Neural crest cell (in vitro differentiated cells): ENCODE data around the gene POLR1G. TPM values are rescaled to one million over a fixed set of nuclear protein-coding genes. Genes with fewer than 3 reads are reported as not detected.

Source experiments
- DNase-seq: peaks from one replicate; pipeline ENCODE4 v3.0.0; 2021; ENCODE audit warnings: low read depth, mixed read lengths, low spot score
- H3K27ac Mint-ChIP-seq: one replicate; pipeline ENCODE4 v1.8.0; 2021; ENCODE audit warnings: mild to moderate bottlenecking, mixed read lengths; ENCODE audit not compliant: unreplicated experiment
- H3K27me3 Mint-ChIP-seq: 2 replicates; pipeline ENCODE4 v1.8.0; 2021; ENCODE audit warnings: low read depth, mild to moderate bottlenecking, mixed read lengths
- H3K36me3 Mint-ChIP-seq: 2 replicates; pipeline ENCODE4 v1.8.0; 2021; ENCODE audit warnings: low read depth, mild to moderate bottlenecking, mixed read lengths
- H3K4me1 Mint-ChIP-seq: 2 replicates; pipeline ENCODE4 v1.8.0; 2021; ENCODE audit warnings: mixed read lengths
- H3K4me3 Mint-ChIP-seq: one replicate; pipeline ENCODE4 v1.8.0; 2021; ENCODE audit warnings: mild to moderate bottlenecking, mixed read lengths
- H3K9me3 Mint-ChIP-seq: 2 replicates; pipeline ENCODE4 v1.8.0; 2021; ENCODE audit warnings: mixed read lengths
- long read RNA-seq: library from polyadenylated mRNA; unstranded; transcript quantifications from one replicate; pipeline ENCODE4 v2.0.0, GENCODE V29; 2020
- total RNA-seq: library from RNA; stranded (reverse); gene quantifications from 2 replicates; pipeline ENCODE4 v1.2.1, GENCODE V29; 2021
- TF ChIP-seq, protein P1 (sequence below): fragments of 200-600 bp; sonication (generic); conservative IDR thresholded peaks from 2 replicates; pipeline ENCODE4 v1.5.0; 2021; ENCODE audit warnings: antibody characterized with exemption, mild to moderate bottlenecking

The POLR1G gene, protein sequence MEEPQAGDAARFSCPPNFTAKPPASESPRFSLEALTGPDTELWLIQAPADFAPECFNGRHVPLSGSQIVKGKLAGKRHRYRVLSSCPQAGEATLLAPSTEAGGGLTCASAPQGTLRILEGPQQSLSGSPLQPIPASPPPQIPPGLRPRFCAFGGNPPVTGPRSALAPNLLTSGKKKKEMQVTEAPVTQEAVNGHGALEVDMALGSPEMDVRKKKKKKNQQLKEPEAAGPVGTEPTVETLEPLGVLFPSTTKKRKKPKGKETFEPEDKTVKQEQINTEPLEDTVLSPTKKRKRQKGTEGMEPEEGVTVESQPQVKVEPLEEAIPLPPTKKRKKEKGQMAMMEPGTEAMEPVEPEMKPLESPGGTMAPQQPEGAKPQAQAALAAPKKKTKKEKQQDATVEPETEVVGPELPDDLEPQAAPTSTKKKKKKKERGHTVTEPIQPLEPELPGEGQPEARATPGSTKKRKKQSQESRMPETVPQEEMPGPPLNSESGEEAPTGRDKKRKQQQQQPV
- total RNA-seq = 11.7 and 12.8 TPM in 2 replicates
- long read RNA-seq, partial matches to known transcripts = 0 of 3 reads
- long read RNA-seq, other reads (novel, unspliced or antisense) = 0 of 3 reads

DNA sequence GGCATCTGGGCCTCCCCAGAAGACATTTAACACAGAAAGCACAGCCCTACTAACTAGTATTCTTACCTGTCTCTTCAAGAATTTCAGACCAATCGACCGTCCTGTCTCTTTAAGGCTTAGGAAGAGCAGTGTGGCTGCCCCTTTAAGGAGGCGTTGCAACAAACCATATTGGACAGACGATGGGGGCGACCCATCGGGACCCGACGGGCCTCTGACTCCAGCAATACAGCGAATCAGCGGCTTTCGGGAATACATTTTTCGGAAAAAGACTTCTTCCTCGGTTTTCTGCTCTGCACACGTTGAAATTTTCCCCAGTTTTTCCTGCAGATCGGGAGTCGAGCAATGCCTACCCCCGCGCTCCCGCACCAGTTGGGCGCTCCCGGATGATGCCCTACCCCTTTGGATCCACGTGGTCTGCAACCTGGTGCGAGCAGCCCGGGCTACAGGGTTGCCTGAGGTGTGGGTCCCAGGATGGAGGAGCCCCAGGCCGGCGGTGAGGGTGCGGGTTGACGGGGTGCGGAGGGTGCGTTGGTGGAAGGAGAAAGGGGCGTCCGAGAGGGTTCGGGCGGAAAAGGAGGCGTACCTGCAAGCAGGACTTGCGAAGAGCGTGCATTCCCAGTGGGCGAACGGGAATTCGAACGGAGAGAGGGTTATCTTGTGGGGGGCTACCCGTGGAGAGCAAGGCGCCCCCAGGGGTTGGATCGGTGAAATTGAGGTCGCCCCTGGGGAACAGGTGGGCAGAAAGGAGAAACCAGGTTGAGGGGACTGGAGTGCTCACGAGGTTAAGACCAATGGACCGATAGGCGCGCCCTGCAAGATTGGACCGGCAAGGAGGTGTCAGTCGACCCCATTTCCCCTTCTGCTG, at the start of gene POLR1G:
Gene POLR1G, plus strand, starts transcription at position 419 of the 865 bp plus-strand sequence. Its CDS starts 53 bp downstream, at position 472.
- Mint-ChIP-seq H3K9me3 (no peaks in the 10 kb centered on the region), H3K4me3 (peak within 1 kb of the TSS; percentile 93), H3K36me3 (peaks cover 3% of the 10 kb centered on the region), H3K27me3 (peaks cover 46% of the 10 kb centered on the region), H3K4me1 (peaks cover 42% of the 10 kb centered on the region), H3K27ac (peak within 1 kb of the TSS; percentile 99)
- TF ChIP-seq, protein P1, sequence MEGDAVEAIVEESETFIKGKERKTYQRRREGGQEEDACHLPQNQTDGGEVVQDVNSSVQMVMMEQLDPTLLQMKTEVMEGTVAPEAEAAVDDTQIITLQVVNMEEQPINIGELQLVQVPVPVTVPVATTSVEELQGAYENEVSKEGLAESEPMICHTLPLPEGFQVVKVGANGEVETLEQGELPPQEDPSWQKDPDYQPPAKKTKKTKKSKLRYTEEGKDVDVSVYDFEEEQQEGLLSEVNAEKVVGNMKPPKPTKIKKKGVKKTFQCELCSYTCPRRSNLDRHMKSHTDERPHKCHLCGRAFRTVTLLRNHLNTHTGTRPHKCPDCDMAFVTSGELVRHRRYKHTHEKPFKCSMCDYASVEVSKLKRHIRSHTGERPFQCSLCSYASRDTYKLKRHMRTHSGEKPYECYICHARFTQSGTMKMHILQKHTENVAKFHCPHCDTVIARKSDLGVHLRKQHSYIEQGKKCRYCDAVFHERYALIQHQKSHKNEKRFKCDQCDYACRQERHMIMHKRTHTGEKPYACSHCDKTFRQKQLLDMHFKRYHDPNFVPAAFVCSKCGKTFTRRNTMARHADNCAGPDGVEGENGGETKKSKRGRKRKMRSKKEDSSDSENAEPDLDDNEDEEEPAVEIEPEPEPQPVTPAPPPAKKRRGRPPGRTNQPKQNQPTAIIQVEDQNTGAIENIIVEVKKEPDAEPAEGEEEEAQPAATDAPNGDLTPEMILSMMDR = no peak
- peak; percentile 71 for DNase-seq

DNA sequence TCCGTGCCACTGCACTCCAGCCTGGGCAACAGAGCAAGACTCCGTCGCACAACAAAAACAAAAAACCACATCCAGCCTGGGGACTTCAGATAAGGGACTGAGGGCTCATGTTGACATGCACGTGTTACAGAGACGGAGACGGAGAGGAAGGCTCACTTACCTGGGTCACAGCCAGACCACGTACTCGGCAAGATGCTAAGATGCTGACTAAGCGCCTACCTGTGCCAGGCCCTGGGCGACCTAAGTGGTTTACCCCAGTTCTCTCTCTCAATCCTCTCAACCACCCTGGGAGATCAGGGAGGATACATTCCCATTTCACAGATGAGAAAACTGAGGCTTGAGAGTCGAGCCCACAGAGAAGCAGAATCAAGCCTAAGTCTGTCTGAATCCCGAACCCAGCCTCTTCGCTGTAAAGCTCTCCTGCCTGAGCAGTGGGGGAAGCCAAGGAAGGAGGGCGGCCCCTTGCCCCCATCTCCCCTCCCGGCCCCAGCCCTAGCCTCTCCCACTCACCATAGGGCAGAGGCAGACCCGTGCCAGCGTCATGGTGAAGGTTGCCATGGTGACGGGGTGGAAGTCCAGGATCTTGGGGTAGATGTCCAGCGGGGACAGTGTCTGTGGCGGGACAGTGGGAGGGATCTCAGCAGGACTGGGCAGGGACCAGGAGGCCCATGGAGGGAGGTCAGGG, 49.5 kb upstream of the POLR1G start:
- no peak for DNase-seq
- H3K27me3 Mint-ChIP-seq = no peaks in the 10 kb centered on the region
- TF ChIP-seq, protein P1 = no peak
- H3K4me3 Mint-ChIP-seq = no peak overlapping the region
- no peak overlapping the region for H3K27ac Mint-ChIP-seq
- H3K9me3 Mint-ChIP-seq = no peaks in the 10 kb centered on the region
- H3K4me1 Mint-ChIP-seq = no peaks in the 10 kb centered on the region
- peaks cover 8% of the 10 kb centered on the region for H3K36me3 Mint-ChIP-seq

DNA sequence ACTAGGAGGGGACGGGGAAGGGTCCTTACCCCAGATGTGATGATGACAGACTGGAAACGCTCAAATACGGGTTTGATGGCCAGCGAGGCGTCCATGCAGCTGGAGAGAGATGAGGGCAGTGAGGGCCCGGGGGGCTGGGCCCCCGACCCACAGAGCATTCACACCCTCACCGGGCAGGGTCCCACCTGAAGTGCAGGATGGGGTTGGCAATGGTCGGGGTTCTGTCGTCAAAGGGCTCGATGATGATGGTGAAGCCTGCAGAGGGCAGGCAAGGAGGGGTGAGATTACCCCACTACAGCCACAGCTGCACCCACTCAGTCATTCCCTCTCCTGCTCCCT, 49.0 kb upstream of the POLR1G start:
- no peaks in the 10 kb centered on the region for H3K4me1 Mint-ChIP-seq
- H3K27ac Mint-ChIP-seq = no peak overlapping the region
- no peak for DNase-seq
- H3K9me3 Mint-ChIP-seq = no peaks in the 10 kb centered on the region
- peaks cover 8% of the 10 kb centered on the region for H3K36me3 Mint-ChIP-seq
- no peaks in the 10 kb centered on the region for H3K27me3 Mint-ChIP-seq
- H3K4me3 Mint-ChIP-seq = no peak overlapping the region
- TF ChIP-seq, protein P1 = no peak

DNA sequence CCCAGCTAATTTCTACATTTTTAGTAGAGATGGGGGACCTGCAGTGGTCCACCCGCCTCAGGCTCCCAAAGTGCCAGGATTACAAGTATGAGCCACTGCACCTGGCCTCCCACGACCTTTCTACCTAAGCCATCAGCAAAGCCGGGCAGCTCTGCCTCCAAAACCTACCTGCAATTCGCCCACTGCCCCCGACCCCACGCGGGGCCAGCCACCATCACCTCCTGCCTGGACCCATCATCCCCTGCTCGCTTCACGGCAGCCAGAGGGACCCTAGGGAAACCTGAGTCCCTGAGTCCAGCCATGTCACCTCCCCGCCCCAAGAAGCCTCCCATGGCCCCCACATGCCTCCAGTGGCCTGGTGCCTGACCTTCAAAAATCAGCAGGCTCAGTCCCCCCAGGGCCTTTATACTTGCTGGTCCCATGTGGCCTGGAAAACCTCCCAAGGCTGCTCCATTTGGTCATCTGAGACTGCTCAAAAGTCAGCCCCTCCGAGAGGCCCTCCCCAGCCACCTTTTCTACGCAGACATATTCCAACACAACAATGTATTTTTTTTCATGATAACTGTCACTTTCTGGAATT, 48.1 kb upstream of the POLR1G start:
- Mint-ChIP-seq H3K27me3 (no peaks in the 10 kb centered on the region), H3K4me3 (no peak overlapping the region), H3K4me1 (no peaks in the 10 kb centered on the region), H3K36me3 (peaks cover 8% of the 10 kb centered on the region), H3K27ac (no peak overlapping the region), H3K9me3 (no peaks in the 10 kb centered on the region)
- no peak for DNase-seq
- TF ChIP-seq, protein P1 = no peak

DNA sequence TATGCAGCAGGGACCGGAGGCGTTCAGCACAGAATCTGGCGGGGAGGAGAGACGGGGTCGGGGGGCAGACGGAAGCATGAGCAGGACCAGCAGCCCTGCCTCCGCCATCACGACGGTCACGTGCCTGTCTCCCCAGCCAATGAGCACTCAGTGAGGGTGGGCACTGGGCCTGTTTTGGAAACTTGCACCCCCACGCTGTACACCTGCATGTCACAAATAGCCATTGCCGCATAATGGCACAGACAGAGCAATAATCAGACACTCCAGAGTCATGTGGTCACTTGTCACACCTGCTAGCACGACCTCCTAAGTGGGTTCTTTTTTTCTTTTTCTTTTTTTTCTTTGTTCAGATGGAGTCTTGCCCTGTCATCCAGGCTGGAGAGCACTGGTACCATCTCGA, 44.8 kb upstream of the POLR1G start:
- TF ChIP-seq, protein P1 = no peak
- no peaks in the 10 kb centered on the region for H3K4me1 Mint-ChIP-seq
- no peaks in the 10 kb centered on the region for H3K36me3 Mint-ChIP-seq
- DNase-seq = no peak
- no peaks in the 10 kb centered on the region for H3K9me3 Mint-ChIP-seq
- H3K27me3 Mint-ChIP-seq = no peaks in the 10 kb centered on the region
- no peak overlapping the region for H3K4me3 Mint-ChIP-seq
- H3K27ac Mint-ChIP-seq = no peak overlapping the region
